H1 (cell line): ENCODE data around the gene SMARCAL1.

Source experiments
- ATF3 ChIP-seq: IDR thresholded peaks from 2 replicates; pipeline ENCODE4 v1.6.1; 2011; ENCODE audit warnings: low read depth, mild to moderate bottlenecking, low read length; ENCODE audit not compliant: insufficient read depth
- CTCF ChIP-seq, 3 experiments: IDR thresholded peaks; 1 replicate in 2 of 3; 2 replicates in 1 of 3; pipeline versions ENCODE4 v1.5.1 to v1.6.1; 2011; ENCODE audit warnings: low read length in 3 of 3, mild to moderate bottlenecking in 3 of 3, inconsistent platforms in 2 of 3, low read depth in 1 of 3, moderate library complexity in 1 of 3; ENCODE audit not compliant: insufficient read depth in 1 of 3; ENCODE audit errors: control extremely low read depth in 1 of 3
- EP300 ChIP-seq, 2 experiments: IDR thresholded peaks; 1 replicate in 1 of 2; 2 replicates in 1 of 2; pipeline ENCODE4 v1.6.1; 2011 to 2012; ENCODE audit warnings: low read depth in 2 of 2, low read length in 2 of 2, mild to moderate bottlenecking in 2 of 2, borderline replicate concordance in 1 of 2, inconsistent platforms in 1 of 2, moderate library complexity in 1 of 2
- EZH2 ChIP-seq: fragments of 200-600 bp; sonication (generic); IDR thresholded peaks from 2 replicates; pipeline ENCODE4 v1.7.1; 2012; ENCODE audit warnings: low read depth, mild to moderate bottlenecking, moderate library complexity, low read length, inconsistent platforms; ENCODE audit not compliant: severe bottlenecking
- HDAC6 ChIP-seq: IDR thresholded peaks from one replicate; pipeline ENCODE4 v1.7.1; 2012; ENCODE audit warnings: low read depth, mild to moderate bottlenecking, inconsistent platforms, low read length, moderate library complexity
- JUND ChIP-seq: IDR thresholded peaks from 2 replicates; pipeline ENCODE4 v1.6.1; 2011; ENCODE audit warnings: mild to moderate bottlenecking, improper control_type of control experiment, low read length
- MAFK ChIP-seq: IDR thresholded peaks from 2 replicates; pipeline ENCODE4 v1.6.1; 2012; ENCODE audit warnings: low read depth, mild to moderate bottlenecking, improper control_type of control experiment, low read length
- POLR2A ChIP-seq, 2 experiments: IDR thresholded peaks; 1 replicate in 1 of 2; 2 replicates in 1 of 2; pipeline ENCODE4 v1.6.1; 2011; ENCODE audit warnings: low read depth in 2 of 2, low read length in 2 of 2, mild to moderate bottlenecking in 2 of 2; ENCODE audit errors: control extremely low read depth in 1 of 2
- POLR2AphosphoS5 ChIP-seq: IDR thresholded peaks from 2 replicates; pipeline ENCODE4 v1.6.1; 2011; ENCODE audit warnings: low read depth, low read length
- RNF2 ChIP-seq: fragments of 200-900, 300-1000 bp; sonication (generic); IDR thresholded peaks from 2 replicates; pipeline ENCODE4 v1.7.1; 2016; ENCODE audit warnings: borderline replicate concordance, low read depth, mild to moderate bottlenecking, antibody characterized with exemption, low read length; ENCODE audit not compliant: poor library complexity, severe bottlenecking; ENCODE audit errors: missing control alignments
- RXRA ChIP-seq: IDR thresholded peaks from 2 replicates; pipeline ENCODE4 v1.6.1; 2011; ENCODE audit warnings: low read depth, mild to moderate bottlenecking, low read length, moderate library complexity; ENCODE audit not compliant: insufficient read depth
- SIRT6 ChIP-seq: IDR thresholded peaks from one replicate; pipeline ENCODE4 v1.7.1; 2012; ENCODE audit warnings: low read length, inconsistent platforms
- TCF12 ChIP-seq: IDR thresholded peaks from 2 replicates; pipeline ENCODE4 v1.6.1; 2011; ENCODE audit warnings: low read depth, mild to moderate bottlenecking, low read length

GRCh38 chr2:216503697-216504375, 91.6 kb downstream of the SMARCAL1 start:
- TF ChIP-seq CTCF (IDR thresholded peaks at IDR 0.05; ENCODE audit: control extremely low read depth in 1 of 3, insufficient read depth in 1 of 3, low read depth in 1 of 3, low read length in 3 of 3) (no peak), SIRT6 (no peak), JUND (no peak), POLR2AphosphoS5 (peak; percentile 2; the same call in 1 of the 2 replicates), POLR2A (IDR thresholded peaks at IDR 0.05; ENCODE audit: control extremely low read depth in 1 of 2, low read depth in 2 of 2, low read length in 2 of 2) (peak in 1 of 2 experiments; percentile 51; a peak in 1 of 3 replicates), MAFK (no peak), EP300 (IDR thresholded peaks at IDR 0.05; ENCODE audit: borderline replicate concordance in 1 of 2, low read depth in 2 of 2, low read length in 2 of 2) (no peak), TCF12 (no peak), EZH2 (no peak), ATF3 (no peak), RNF2 (no peak), HDAC6 (no peak), RXRA (no peak)
